ENCODE measurements around the gene CUL1.

CUL1 gene

GRCh38 chr7:148761499-148762278, 63.0 kb downstream of the CUL1 start:
- no peak for DNase-seq (ENCODE audit: low spot score)

- DNase-seq (ENCODE audit: low spot score), result no peak
These were observed 64.9 kb downstream of the CUL1 start for GRCh38 chr7:148763622-148764021.

- DNase-seq (ENCODE audit: low spot score), result no peak
These were observed 71.3 kb downstream of the CUL1 start for GRCh38 chr7:148770004-148770403.

- DNase-seq (ENCODE audit: low spot score), result no peak
These were observed 73.8 kb downstream of the CUL1 start for GRCh38 chr7:148772297-148773089.

- no peak for DNase-seq (ENCODE audit: low spot score)
These were observed 74.6 kb downstream of the CUL1 start for GRCh38 chr7:148773334-148773733.

- no peak for DNase-seq (ENCODE audit: low spot score)
These were observed 75.8 kb downstream of the CUL1 start for GRCh38 chr7:148774471-148774870.

GRCh38 chr7:148782757-148783456, 84.2 kb downstream of the CUL1 start:
- no peak for DNase-seq (ENCODE audit: low spot score)

- no peak for DNase-seq (ENCODE audit: low spot score)
These were observed 85.3 kb downstream of the CUL1 start for GRCh38 chr7:148783801-148784527.

GRCh38 chr7:148787571-148788295, 89.0 kb downstream of the CUL1 start:
- no peak for DNase-seq (ENCODE audit: low spot score)

- no peak for DNase-seq (ENCODE audit: low spot score)
These were observed 90.5 kb downstream of the CUL1 start for GRCh38 chr7:148789220-148789619.

- DNase-seq (ENCODE audit: low spot score), result peak; percentile 16
These were observed 91.5 kb downstream of the CUL1 start for GRCh38 chr7:148790131-148790726.

- DNase-seq (ENCODE audit: low spot score), result no peak
These were observed 92.1 kb downstream of the CUL1 start for GRCh38 chr7:148790850-148791249.

GRCh38 chr7:148791546-148791945, 92.8 kb downstream of the CUL1 start:
- DNase-seq (ENCODE audit: low spot score), result no peak

- peak; percentile 24 for DNase-seq (ENCODE audit: low spot score)
These were observed 94.9 kb downstream of the CUL1 start for GRCh38 chr7:148793590-148793989.

GRCh38 chr7:148794476-148794875, 95.8 kb downstream of the CUL1 start:
- no peak for DNase-seq (ENCODE audit: low spot score)

GRCh38 chr7:148796841-148797240, 98.1 kb downstream of the CUL1 start:
- DNase-seq (ENCODE audit: low spot score), result no peak

- DNase-seq (ENCODE audit: low spot score), result no peak
These were observed 101.3 kb downstream of the CUL1 start for GRCh38 chr7:148799893-148800555.

- DNase-seq (ENCODE audit: low spot score), result no peak
These were observed 102.0 kb downstream of the CUL1 start for GRCh38 chr7:148800677-148801076.

- DNase-seq (ENCODE audit: low spot score), result no peak
These were observed 103.4 kb downstream of the CUL1 start for GRCh38 chr7:148802101-148802493.

- DNase-seq (ENCODE audit: low spot score), result no peak
These were observed 104.4 kb downstream of the CUL1 start for GRCh38 chr7:148803094-148803493.
